GM10266 (cell line): ENCODE data around the gene SYPL2.

Experiments
- DNase-seq: peaks from one replicate; pipeline ENCODE4 v3.0.0; 2012; ENCODE audit errors: extremely low spot score
- CTCF ChIP-seq: IDR thresholded peaks from 2 replicates; pipeline ENCODE4 v1.5.1; 2012; ENCODE audit warnings: mild to moderate bottlenecking, low read depth; ENCODE audit not compliant: control insufficient read depth, insufficient read depth; ENCODE audit errors: missing control alignments

The SYPL2 gene

GRCh38 chr1:109491372-109491771 is 25.0 kb downstream of the SYPL2 start:
- no peak for TF ChIP-seq CTCF

GRCh38 chr1:109492779-109493178 is 26.4 kb downstream of the SYPL2 start:
- DNase-seq = no peak
- TF ChIP-seq CTCF = no peak

More at GRCh38 chr1:109491372-109491771, 25.0 kb downstream of the SYPL2 start:
- no peak for DNase-seq

GRCh38 chr1:109493227-109493626 is 26.9 kb downstream of the SYPL2 start:
- no peak for TF ChIP-seq CTCF
- DNase-seq = no peak

- peak; percentile 93 for DNase-seq
- TF ChIP-seq CTCF = peak; percentile 94
Observed at GRCh38 chr1:109493805-109494539, 27.6 kb downstream of the SYPL2 start, which contains the start of gene CYB561D1. CYB561D1 (plus strand) TSS chr1:109494094; CDS start chr1:109494140, 46 bp downstream.

GRCh38 chr1:109495738-109496137 is 29.4 kb downstream of the SYPL2 start:
- TF ChIP-seq CTCF = no peak

GRCh38 chr1:109497449-109498160 is 31.3 kb downstream of the SYPL2 start:
- no peak for TF ChIP-seq CTCF
- no peak for DNase-seq

More at GRCh38 chr1:109495738-109496137, 29.4 kb downstream of the SYPL2 start:
- no peak for DNase-seq
